DOHH2 (cell line): Measurements from ENCODE around the gene LBX2.

ENCODE experiments used
- CTCF ChIP-seq: fragments of 200-600 bp; sonication (generic); IDR thresholded peaks from one replicate; pipeline ENCODE4 v1.5.1; 2014; ENCODE audit warnings: antibody characterized with exemption, mild to moderate bottlenecking, low read depth, low read length; ENCODE audit not compliant: poor library complexity, severe bottlenecking
- EZH2phosphoT487 ChIP-seq: fragments of 200-600 bp; sonication (generic); IDR thresholded peaks from 2 replicates; pipeline ENCODE4 v1.6.1; 2017; ENCODE audit warnings: borderline replicate concordance, mild to moderate bottlenecking, antibody characterized with exemption, low read length, moderate library complexity, mixed read lengths

DNA sequence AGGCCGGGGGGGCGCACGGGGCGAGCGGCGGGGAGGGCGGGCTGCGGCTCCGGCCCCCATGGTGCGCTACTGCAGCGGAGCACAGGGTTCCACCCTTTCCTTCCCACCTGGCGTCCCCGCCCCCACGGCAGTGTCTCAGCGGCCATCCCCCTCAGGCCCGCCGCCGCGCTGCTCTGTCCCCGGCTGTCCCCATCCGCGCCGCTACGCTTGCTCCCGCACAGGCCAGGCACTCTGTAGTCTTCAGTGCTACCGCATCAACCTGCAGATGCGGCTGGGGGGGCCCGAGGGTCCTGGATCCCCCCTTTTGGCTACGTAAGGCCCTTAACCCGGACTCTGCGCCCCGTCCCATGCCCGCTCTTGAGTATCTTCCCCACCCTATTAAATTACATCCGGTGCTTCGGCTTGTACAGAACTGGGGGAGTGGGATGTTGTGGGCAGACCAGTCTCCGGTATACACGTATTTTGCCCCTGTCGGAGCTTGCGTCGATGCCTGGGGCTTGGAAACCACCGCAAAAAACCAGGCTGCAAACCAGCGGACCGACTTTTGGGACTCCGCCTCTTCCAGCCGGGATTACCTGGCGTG lies 41.8 kb downstream of the LBX2 start:
- TF ChIP-seq CTCF (no peak), EZH2phosphoT487 (no peak)
